ENCODE results near the gene RRP1B.

DNA sequence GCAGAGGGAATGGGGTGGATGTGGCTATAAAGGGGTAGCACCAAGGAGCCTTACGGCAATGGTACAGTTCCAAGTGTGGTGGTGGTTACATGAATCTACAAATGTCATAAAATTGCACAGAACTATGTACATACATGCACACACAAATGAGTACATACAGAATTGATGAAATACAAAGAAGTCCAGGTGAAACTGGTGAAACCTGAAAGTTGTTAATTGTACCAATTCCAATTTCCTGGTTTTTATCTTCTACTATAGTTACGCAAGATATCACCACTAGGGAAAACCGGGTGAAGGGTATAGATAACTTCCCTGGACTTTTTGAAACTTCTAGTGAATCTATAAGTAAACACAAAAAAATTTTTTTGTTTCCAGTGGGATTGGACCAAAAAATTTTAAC is 19.0 kb upstream of the RRP1B start:
- TF ChIP-seq, protein P1, sequence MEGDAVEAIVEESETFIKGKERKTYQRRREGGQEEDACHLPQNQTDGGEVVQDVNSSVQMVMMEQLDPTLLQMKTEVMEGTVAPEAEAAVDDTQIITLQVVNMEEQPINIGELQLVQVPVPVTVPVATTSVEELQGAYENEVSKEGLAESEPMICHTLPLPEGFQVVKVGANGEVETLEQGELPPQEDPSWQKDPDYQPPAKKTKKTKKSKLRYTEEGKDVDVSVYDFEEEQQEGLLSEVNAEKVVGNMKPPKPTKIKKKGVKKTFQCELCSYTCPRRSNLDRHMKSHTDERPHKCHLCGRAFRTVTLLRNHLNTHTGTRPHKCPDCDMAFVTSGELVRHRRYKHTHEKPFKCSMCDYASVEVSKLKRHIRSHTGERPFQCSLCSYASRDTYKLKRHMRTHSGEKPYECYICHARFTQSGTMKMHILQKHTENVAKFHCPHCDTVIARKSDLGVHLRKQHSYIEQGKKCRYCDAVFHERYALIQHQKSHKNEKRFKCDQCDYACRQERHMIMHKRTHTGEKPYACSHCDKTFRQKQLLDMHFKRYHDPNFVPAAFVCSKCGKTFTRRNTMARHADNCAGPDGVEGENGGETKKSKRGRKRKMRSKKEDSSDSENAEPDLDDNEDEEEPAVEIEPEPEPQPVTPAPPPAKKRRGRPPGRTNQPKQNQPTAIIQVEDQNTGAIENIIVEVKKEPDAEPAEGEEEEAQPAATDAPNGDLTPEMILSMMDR (IDR thresholded peaks at IDR 0.05; ENCODE audit: insufficient read depth, low read depth, low read length): no peak
- TF ChIP-seq EZH2 (IDR thresholded peaks at IDR 0.05; ENCODE audit: insufficient read depth, low read length): no peak
